C1 segment of cervical spinal cord (tissue), 14 donors: ENCODE data around the gene VWA1.
"Not testable (repeated sequence)": the region's sequence is repeated elsewhere in the genome, so short reads cannot be mapped to it uniquely, and the experiment has no call there.

Source experiments
- DNase-seq, 14 donors: peaks; one replicate each; lab custom pipeline; 2025; lab: John Stamatoyannopoulos, UW

Gene VWA1

DNA sequence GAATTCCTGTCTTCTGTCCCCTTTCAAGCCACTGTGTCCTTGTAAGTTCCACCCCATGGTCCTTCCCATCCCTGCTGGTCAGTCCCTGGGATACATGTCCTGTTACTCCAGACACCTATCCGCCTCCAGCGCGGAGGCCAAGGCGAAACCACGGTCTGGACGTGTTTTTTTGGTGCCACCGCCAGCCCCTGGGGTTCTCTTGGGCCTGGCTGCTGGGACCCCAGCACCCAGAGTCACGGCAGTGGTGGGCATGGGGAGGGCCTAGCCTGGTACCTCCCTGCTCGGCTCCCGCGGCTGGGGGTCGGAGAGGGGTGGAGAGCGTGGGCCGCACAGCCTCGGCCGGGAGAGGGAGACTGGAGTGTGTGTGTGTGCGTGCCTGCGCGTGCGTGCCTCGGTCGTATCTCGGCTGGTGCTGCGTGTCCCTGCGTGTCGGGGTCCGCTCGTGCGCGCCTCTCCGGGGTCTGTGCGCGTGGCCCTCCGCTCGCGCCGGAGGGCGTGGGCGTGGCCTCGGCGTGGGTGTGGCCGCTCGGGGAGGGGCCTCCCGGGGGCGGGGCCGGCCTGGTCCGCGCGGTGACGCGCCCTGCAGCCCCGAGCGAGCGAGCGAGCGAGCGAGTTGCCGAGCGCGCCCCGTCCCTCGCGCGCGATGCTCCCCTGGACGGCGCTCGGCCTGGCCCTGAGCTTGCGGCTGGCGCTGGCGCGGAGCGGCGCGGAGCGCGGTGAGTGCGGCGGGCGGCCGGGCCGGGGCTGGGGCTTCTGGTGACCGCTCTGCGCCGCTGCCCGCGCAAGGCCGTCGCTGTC, at the start of gene VWA1:
TSS of gene VWA1 (plus strand) at position 585 of the 798 bp plus-strand sequence. CDS start at position 644, 59 bp downstream.
- DNase-seq: peak in 8 of 14 donors; percentile 32 to 78 (median 54)

DNA sequence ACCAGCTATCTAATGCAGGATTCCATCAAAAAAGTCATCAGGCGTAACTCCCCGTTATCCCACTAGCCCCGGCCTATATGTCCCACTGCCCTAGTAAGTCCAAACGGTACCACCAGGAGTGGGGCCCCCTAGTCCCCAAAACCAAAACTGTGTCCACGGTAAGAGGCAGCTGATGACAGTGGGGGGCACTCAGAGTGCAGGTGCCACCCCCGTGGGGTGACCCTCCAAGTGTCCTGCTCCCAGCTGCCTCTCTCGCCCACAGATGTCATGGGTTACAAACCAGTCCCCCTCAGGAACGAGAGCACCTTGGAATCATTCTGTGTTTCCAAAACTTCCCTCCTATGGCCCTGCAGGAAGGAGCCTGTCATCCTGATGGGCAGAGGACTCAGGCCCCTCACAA, 49.6 kb upstream of the VWA1 start:
- DNase-seq: no peak

DNA sequence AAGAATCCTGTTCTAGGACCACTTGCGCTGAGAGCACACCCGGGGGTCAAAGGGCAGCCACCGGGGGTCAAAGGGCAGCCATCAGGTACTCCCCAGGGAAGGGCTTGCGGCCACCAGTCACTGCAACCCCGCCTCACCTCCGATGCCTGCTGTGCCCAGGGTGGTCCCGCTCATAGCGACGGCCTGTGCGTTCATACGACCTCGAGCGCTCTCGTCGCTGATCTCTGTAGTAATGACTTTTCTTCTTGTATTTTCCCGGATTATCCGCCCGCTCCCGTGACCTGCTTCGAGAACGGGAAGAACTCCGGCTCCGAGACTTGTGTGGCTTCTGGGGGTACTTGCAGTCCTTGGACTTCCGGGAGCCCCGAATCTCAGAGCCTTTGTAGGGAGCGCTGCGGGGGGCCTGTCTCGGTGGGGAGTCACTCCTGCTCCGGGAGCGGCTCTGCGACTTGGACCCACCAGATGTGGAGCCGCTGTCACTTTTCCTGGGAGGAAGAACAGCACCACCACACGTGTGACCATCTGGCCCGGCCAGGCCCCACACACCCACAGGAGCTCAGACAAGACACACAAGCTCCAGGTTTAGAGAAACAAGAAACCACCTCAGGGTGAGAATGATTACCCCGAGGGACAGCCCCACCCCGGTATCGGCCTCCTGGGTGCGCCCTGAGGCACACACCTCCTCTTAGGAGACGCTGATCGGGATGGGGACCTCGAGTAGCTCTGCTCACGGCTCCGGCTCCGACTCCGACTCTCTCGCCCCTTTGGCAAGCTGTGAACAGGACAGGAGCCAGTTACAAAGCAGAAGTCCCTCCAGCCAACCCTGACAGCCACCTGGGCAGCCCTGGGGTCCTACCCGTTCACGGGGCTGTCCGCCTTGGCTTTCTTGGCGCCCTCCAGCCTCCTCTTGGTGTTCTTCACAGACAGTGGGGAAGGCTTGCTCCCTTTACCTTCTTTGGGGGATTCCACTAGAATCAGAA, 48.1 kb upstream of the VWA1 start:
- DNase-seq: no peak

DNA sequence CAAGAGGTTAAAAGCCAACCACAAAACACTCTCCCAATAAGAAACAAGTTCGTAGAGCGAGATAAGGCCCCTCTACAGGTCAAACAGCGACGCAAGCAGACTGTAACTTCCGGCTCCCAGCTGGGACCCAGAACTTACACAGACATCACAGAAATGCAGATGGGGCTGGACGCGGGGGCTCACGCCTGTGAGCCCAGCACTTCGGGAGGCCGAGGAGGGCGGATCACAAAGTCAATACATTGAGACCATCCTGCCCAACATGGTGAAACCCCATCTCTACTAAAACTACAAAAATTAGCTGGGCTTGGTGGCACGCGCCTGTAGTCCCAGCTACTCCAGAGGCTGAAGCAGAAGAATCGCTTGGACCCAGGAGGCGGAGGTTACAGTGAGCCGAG, 47.4 kb upstream of the VWA1 start:
- DNase-seq: no peak

DNA sequence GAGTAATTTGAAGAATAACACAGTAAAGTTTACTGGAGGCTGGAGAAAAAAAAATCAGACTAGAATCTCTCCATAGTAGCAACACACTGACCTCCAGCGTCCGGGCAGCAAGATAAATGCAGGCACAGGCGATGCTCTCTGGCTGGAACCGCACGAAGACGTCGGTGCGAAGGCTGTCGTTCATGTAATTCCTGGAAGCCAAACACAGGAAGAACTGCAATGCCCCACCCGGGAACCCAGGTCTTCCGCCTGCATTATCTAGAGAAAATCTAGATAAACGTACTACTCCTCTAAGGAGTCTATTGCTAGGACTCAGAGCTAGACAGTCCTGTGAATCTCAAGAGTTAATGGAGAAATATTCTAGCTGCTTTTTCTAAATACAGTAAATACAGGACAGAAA, 44.8 kb upstream of the VWA1 start:
- no peak for DNase-seq

DNA sequence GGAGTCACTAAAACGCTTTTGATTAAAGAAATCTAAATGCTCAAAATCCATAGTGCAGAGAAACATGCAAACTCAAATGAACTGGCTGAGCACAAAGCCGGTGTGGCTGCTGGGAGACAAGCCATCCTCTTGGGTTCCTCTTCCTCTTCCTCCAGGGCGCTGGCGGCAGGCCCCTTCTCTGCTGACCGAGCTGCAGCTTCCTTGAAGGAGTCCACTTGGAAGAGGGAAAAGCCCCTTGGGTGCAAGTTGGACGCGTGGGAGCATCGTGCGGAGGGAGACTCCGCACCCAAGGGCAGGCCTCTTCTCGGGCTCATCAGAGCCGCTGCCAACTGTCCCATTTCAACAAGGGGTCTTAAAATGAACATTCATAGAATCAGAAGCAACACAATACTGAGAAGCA, 44.3 kb upstream of the VWA1 start:
- DNase-seq: no peak

DNA sequence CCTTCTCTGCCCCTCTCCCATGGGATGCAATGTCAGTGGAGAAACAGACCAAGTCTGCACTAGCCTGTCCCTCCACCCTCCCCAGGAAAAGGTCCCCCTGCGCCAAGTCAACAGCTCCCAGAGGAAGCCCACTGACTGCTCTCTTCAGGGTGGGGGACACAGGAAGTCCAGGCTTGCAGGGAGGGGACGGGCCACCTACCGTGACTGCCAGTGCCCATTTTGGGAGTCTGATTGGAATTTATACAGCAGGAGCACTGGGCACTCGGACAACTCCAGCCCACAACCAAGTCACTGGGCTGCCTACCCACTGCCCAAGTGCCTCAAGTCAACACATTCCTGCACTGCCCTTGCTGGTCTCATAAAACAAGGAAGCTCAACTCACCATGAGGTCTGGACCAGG, 42.5 kb upstream of the VWA1 start:
- no peak for DNase-seq

GRCh38 chr1:1393428-1393827, 42.1 kb upstream of the VWA1 start:
- no peak for DNase-seq

GRCh38 chr1:1394116-1394515, 41.4 kb upstream of the VWA1 start:
- no peak for DNase-seq

DNA sequence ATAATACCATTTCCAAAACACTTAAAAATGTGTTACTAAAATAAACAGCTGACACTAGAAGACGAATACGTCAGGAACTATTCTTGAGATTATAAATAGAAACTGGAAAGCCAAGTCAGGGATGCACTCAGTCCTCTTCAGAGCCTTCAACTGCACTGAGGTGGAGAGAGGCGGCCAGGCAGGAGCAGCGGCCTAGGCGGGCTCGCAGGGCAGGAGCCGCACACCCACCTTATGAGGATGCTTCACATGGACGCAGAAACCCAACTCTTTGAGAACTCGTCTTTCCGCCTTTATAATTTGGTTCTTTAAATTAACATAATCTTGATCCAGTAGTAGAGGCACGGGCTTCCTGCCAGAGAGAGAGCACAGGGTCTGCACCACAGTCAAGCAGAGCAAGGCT, 40.3 kb upstream of the VWA1 start:
- DNase-seq: no peak

DNA sequence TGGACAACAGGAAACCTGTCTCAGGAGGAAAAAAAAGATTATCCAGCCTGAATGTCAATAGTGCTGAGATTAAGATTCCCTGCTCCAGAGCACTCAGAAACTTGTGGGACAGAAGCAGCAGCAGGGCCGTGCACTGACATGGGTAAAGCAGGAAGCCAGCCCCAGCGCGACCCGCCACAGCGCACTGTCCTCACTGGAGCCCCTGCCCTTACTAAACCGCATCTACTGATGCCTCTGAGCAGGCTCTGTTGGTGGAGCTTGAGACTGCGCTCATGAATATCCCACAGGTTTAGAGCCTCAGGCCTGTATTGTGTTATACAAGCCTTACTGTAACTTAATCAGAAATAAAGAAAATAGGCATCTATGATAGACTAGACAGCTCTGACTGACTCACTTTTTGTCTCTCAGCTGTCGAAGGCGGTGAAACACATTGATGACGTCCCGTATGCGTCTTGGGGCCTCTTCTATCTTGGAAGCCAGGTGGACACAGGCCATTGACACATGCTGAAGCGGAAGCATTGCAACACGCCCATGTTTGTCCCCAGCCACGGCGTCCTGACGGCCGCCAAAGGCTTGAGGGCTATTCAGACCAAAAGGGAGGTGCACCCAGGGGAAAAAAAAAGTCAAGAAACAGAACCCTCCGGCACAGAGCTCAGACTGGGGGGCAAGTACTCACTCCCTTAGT, 37.5 kb upstream of the VWA1 start:
- no peak for DNase-seq

- DNase-seq: no peak
These were observed 36.8 kb upstream of the VWA1 start for GRCh38 chr1:1398677-1399186.

GRCh38 chr1:1399187-1399871, 36.2 kb upstream of the VWA1 start, which contains the start of gene CCNL2:
CCNL2 (minus strand) TSS chr1:1399335; CDS start chr1:1399306, 29 bp downstream.
- DNase-seq: peak; percentile 58 to 99 (median 95)

GRCh38 chr1:1399872-1400575, 35.5 kb upstream of the VWA1 start:
- DNase-seq: no peak

DNA sequence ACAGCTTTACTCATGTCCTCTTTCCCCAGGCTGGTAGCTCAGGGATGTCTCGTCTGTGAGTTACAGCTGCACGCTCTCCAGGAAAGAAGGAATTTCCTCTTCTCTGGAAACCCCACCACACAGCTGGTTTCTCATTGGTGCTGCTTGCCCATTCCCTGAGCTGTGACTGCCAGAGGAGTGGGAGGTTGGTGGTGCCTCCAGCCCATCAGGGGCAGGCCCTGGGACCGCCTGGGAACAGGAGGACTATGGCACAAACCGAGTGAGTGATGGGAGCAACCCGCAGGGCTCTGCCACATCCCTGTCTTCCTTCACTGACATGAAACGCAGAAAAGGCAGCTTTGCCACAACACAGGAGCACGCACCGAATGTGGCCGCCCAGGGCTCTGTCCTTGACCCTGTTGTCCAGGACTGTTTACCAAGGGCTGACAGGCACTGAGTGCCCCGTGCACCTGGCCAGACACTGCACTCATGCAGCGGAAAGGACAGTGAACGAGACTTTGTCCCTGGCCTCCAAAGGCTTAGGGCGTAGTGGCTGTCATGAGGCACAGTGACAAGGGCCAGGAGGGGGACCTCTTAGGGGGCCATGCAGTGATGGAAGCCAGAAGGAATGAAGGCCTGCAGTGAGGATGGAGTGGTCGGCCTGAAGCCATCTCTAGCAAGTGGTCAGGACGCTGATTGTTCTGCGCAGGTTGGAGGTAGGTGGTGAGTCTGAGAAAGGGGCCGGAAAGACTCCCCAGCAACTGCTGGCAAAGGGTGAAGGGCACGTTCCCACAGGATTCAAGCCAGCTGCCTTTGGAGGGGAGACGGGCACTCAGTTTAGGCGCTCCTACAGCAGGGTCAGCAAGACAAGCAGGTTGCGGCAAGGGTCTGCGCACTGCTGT, 34.7 kb upstream of the VWA1 start:
- no peak for DNase-seq

DNA sequence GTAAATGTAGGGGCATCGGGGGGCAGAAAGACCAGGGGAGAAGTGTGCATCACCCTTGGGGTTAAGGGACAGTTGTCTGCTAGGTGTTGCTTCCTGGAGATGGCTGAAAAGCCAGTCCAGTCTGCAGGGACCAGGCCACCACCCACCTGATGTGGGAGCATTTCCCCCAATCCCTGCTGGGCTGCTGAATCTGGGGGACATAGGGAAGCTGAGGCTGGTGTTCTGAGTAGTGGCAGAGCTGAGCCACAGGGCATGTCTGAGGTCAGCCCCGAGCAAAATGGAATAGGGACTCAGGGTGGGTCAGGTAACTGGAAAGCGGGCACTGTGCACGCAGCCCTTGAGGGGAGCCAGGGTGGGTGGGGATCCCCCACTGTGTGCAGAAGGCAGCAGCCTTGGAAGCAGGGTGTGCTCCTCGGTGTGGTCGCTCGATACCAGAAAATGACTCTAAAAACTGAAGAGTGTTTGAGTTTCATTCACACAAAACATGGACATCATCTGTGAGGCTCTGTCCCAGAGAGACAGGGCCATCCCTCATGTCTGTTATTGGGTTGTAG, 34.0 kb upstream of the VWA1 start:
- DNase-seq: no peak

- no peak for DNase-seq
These were observed 33.2 kb upstream of the VWA1 start for GRCh38 chr1:1402072-1402900.

GRCh38 chr1:1402901-1403392, 32.5 kb upstream of the VWA1 start:
- not testable (repeated sequence) for DNase-seq
